ENCODE measurements around the gene CARTPT. TPM values are rescaled to one million over a fixed set of nuclear protein-coding genes. Genes with fewer than 3 reads are reported as not detected.

CARTPT gene
- total RNA-seq, 1 experiment from 2014 or later, result not detected

DNA sequence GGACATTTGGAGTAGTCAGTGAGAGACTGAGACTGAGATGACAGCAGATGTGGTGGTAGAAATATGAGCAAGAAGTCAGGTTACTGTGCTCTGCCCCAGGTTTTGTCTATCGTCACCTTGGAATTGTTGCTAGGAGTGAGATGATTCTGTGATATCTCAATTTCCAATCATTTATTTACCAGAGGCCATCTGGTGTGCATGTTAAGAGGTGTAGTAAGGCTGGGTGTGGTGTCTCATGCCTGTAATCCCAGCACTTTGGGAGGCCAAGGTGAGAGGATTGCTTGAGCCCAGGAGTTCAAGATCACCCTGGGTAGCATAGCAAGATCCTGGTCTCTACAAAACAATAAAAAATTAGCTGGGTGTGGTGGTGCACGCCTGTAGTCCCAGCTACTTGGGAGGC, 38.6 kb upstream of the CARTPT start:
- Histone ChIP-seq H3K79me2 (ENCODE audit: insufficient read depth, low read length) (no peaks in the 10 kb centered on the region), H3K4me2 (ENCODE audit: low read length) (no peak overlapping the region), H3K4me3 (replicated peaks in 1 of 2; ENCODE audit: low read depth in 1 of 2, low read length in 2 of 2) (no peak overlapping the region), H4K20me1 (ENCODE audit: insufficient read depth) (no peaks in the 10 kb centered on the region), H3K27ac (ENCODE audit: low read depth, low read length) (no peak overlapping the region), H3K9me3 (ENCODE audit: control insufficient read depth in 1 of 2, insufficient read depth in 1 of 2, low read depth in 1 of 2, low read length in 2 of 2) (no peaks in the 10 kb centered on the region), H3K36me3 (ENCODE audit: control insufficient read depth in 1 of 2, insufficient read depth in 2 of 2, low read length in 2 of 2) (no peaks in the 10 kb centered on the region), H3K9me2 (ENCODE audit: insufficient read depth) (no peaks in the 10 kb centered on the region), H2AFZ (ENCODE audit: low read depth, low read length, poor library complexity, severe bottlenecking) (no peak overlapping the region), H3K9ac (ENCODE audit: low read length) (no peak overlapping the region), H3K4me1 (ENCODE audit: control insufficient read depth in 1 of 2, insufficient read depth in 2 of 2, low read length in 2 of 2) (no peaks in the 10 kb centered on the region), H3K27me3 (ENCODE audit: insufficient read depth, low read length) (0 out of 2 replicates have a peak, but pooled peaks cover 6% of the 10 kb centered on the region)
- ChIA-PET POLR2A (no interaction called here), RAD21 (ENCODE audit: low non-redundant PET in 1 of 2, low total read pairs in 2 of 2, uncharacterized antibody in 2 of 2, unreplicated experiment in 2 of 2) (no interaction called here), CTCF (no interaction called here)
- TF ChIP-seq SP1 (IDR thresholded peaks at IDR 0.05; ENCODE audit: low read depth) (no peak), RAD21 (IDR thresholded peaks at IDR 0.05; ENCODE audit: low read depth) (no peak), POLR2AphosphoS5 (IDR thresholded peaks at IDR 0.05; ENCODE audit: low read depth, low read length) (no peak), CBX3 (IDR thresholded peaks at IDR 0.05; ENCODE audit: low read depth) (no peak), CEBPB (IDR thresholded peaks at IDR 0.05; ENCODE audit: low read depth) (no peak), TCF7L2 (IDR thresholded peaks at IDR 0.05; ENCODE audit: borderline replicate concordance, extremely low read depth, insufficient read depth, insufficient read length) (no peak), ZFX (IDR thresholded peaks at IDR 0.05) (no peak), EZH2phosphoT487 (IDR thresholded peaks at IDR 0.05; ENCODE audit: borderline replicate concordance) (no peak), SIN3A (IDR thresholded peaks at IDR 0.05; ENCODE audit: low read depth) (no peak), YY1 (IDR thresholded peaks at IDR 0.05; ENCODE audit: extremely low read depth, insufficient replicate concordance, low read depth, low read length) (no peak), EGR1 (IDR thresholded peaks at IDR 0.05; ENCODE audit: low read depth) (no peak), JUND (IDR thresholded peaks at IDR 0.05) (no peak), EZH2 (IDR thresholded peaks at IDR 0.05) (no peak), SRF (IDR thresholded peaks at IDR 0.05; ENCODE audit: low read depth) (no peak), ELF1 (IDR thresholded peaks at IDR 0.05; ENCODE audit: borderline replicate concordance, low read depth) (no peak)
- TF ChIP-seq, protein P1, sequence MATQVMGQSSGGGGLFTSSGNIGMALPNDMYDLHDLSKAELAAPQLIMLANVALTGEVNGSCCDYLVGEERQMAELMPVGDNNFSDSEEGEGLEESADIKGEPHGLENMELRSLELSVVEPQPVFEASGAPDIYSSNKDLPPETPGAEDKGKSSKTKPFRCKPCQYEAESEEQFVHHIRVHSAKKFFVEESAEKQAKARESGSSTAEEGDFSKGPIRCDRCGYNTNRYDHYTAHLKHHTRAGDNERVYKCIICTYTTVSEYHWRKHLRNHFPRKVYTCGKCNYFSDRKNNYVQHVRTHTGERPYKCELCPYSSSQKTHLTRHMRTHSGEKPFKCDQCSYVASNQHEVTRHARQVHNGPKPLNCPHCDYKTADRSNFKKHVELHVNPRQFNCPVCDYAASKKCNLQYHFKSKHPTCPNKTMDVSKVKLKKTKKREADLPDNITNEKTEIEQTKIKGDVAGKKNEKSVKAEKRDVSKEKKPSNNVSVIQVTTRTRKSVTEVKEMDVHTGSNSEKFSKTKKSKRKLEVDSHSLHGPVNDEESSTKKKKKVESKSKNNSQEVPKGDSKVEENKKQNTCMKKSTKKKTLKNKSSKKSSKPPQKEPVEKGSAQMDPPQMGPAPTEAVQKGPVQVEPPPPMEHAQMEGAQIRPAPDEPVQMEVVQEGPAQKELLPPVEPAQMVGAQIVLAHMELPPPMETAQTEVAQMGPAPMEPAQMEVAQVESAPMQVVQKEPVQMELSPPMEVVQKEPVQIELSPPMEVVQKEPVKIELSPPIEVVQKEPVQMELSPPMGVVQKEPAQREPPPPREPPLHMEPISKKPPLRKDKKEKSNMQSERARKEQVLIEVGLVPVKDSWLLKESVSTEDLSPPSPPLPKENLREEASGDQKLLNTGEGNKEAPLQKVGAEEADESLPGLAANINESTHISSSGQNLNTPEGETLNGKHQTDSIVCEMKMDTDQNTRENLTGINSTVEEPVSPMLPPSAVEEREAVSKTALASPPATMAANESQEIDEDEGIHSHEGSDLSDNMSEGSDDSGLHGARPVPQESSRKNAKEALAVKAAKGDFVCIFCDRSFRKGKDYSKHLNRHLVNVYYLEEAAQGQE (IDR thresholded peaks at IDR 0.05; ENCODE audit: low read depth), result no peak
- TF ChIP-seq, protein P2, sequence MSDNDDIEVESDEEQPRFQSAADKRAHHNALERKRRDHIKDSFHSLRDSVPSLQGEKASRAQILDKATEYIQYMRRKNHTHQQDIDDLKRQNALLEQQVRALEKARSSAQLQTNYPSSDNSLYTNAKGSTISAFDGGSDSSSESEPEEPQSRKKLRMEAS (IDR thresholded peaks at IDR 0.05), result no peak
- TF ChIP-seq, protein P3, sequence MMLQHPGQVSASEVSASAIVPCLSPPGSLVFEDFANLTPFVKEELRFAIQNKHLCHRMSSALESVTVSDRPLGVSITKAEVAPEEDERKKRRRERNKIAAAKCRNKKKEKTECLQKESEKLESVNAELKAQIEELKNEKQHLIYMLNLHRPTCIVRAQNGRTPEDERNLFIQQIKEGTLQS (IDR thresholded peaks at IDR 0.05), result no peak
- TF ChIP-seq, protein P4, sequence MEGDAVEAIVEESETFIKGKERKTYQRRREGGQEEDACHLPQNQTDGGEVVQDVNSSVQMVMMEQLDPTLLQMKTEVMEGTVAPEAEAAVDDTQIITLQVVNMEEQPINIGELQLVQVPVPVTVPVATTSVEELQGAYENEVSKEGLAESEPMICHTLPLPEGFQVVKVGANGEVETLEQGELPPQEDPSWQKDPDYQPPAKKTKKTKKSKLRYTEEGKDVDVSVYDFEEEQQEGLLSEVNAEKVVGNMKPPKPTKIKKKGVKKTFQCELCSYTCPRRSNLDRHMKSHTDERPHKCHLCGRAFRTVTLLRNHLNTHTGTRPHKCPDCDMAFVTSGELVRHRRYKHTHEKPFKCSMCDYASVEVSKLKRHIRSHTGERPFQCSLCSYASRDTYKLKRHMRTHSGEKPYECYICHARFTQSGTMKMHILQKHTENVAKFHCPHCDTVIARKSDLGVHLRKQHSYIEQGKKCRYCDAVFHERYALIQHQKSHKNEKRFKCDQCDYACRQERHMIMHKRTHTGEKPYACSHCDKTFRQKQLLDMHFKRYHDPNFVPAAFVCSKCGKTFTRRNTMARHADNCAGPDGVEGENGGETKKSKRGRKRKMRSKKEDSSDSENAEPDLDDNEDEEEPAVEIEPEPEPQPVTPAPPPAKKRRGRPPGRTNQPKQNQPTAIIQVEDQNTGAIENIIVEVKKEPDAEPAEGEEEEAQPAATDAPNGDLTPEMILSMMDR (IDR thresholded peaks at IDR 0.05 in 2 of 3, conservative IDR thresholded peaks at IDR 0.05 in 1 of 3; ENCODE audit: borderline replicate concordance in 1 of 3, insufficient read depth in 1 of 3, low read depth in 2 of 3, low read length in 2 of 3), result no peak
- intact Hi-C loops (cut with micrococcal nuclease), result no loop called here
- DNase-seq (ENCODE audit: low read depth, low spot score) (no peak), ATAC-seq (no peak)
- no TSS peak for BruUV-seq (replicated peaks)

Data from HCT116 (cell line).